Omental fat pad (tissue), 4 donors: Measurements from ENCODE around the gene CLEC3A. TPM values are rescaled to one million over a fixed set of nuclear protein-coding genes. Genes with fewer than 3 reads are reported as not detected.

Experiments
- ATAC-seq: fragments of 150-250 bp; one replicate; pipeline ENCODE4 v1.9.1; 2016; ENCODE audit warnings: mild to moderate bottlenecking, moderate library complexity; ENCODE audit not compliant: low FRiP score
- DNase-seq: peaks from one replicate; pipeline ENCODE4 v3.0.0-alpha.2; 2019; ENCODE audit warnings: low spot score
- total RNA-seq, 4 donors: library from RNA; depleted of rRNA; stranded (reverse); fragments of >200 nt; gene quantifications; one replicate each; pipeline ENCODE4 v1.1.0, GENCODE V29; 2016
- TF ChIP-seq, protein P1 (sequence below), 3 donors: fragments of 450-650 bp; IDR thresholded peaks; one replicate each; pipeline ENCODE4 v1.5.1; 2016 to 2017; ENCODE audit warnings: antibody characterized with exemption in 3 of 3, mild to moderate bottlenecking in 3 of 3, moderate library complexity in 2 of 3

The CLEC3A gene
- total RNA-seq, 4 donors from 2014 or later: not detected

GRCh38 chr16:78075800-78076199 is 53.5 kb downstream of the CLEC3A start:
- TF ChIP-seq, protein P1, sequence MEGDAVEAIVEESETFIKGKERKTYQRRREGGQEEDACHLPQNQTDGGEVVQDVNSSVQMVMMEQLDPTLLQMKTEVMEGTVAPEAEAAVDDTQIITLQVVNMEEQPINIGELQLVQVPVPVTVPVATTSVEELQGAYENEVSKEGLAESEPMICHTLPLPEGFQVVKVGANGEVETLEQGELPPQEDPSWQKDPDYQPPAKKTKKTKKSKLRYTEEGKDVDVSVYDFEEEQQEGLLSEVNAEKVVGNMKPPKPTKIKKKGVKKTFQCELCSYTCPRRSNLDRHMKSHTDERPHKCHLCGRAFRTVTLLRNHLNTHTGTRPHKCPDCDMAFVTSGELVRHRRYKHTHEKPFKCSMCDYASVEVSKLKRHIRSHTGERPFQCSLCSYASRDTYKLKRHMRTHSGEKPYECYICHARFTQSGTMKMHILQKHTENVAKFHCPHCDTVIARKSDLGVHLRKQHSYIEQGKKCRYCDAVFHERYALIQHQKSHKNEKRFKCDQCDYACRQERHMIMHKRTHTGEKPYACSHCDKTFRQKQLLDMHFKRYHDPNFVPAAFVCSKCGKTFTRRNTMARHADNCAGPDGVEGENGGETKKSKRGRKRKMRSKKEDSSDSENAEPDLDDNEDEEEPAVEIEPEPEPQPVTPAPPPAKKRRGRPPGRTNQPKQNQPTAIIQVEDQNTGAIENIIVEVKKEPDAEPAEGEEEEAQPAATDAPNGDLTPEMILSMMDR (IDR thresholded peaks at IDR 0.05): no peak
- no peak for ATAC-seq
- DNase-seq: no peak

- ATAC-seq: no peak
- TF ChIP-seq, protein P1 (IDR thresholded peaks at IDR 0.05): no peak
- DNase-seq: no peak
These were observed 59.0 kb downstream of the CLEC3A start for GRCh38 chr16:78081341-78081740.

Other genes with a start within 250 kb of the CLEC3A start
- gene VAT1L, start 234.0 kb upstream of the CLEC3A start, total RNA-seq: 1 to 10 TPM in 1 of 4 donors, under 1 TPM in 3; 0.50 to 1.3 (median 0.80) TPM
- gene WWOX, start 77.1 kb downstream of the CLEC3A start, total RNA-seq: 10 to 100 TPM; 21.4 to 55.6 (median 33.2) TPM